NCI-H2107 treated with DMSO at 0.1 percent for 48 hours (cell line): ENCODE data around the gene SLC4A1AP.

Experiments used
- DNase-seq: peaks from one replicate; lab custom pipeline; 2025; ENCODE audit not compliant: unreplicated experiment; lab: John Stamatoyannopoulos, UW

SLC4A1AP gene

DNA sequence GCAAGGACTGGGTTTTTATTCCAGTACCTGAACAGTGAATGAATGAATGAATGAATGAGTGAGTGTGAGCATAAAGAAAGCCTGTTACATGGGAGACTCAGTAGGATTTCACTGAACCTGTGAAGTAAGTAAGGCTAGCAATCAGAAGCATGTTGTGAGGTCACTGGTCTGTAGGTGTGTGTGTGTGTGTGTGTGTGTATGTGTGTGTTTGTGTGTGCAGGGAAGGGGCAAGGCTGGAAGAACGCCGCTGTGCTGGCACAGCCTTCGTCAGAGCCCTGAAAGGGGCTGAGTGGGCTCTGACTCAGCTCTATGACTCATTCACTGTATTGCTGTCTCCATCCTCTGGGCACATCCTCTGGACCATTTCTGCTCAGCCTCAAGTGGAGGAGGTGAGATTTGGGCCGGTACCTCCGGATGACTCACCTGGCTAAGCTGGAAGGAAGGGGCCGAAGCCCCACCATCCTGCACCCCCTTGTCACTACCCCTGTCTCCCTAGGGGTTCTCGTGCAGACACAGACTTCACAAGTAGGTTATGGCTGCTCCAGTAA lies 56.4 kb downstream of the SLC4A1AP start:
- no peak for DNase-seq

DNA sequence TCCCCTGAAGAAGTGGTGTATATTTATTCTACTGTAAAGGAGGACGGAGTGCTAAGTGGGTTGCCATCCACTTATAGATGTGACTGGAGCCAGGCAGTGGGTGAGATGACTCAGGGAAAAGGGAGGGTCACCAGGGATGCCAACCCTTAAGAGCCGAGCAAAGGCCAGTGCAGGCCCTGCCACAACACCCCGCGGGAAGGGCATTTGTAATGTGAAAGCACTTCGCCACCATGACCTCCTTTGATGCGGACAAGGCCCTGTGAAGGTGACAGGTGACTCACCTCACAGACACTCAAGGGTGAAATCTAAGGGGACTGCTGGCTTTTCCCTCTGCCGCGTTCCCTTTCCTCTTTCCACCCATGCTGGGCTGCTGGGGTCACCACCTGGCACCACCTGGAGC lies 57.6 kb downstream of the SLC4A1AP start:
- DNase-seq = no peak

DNA sequence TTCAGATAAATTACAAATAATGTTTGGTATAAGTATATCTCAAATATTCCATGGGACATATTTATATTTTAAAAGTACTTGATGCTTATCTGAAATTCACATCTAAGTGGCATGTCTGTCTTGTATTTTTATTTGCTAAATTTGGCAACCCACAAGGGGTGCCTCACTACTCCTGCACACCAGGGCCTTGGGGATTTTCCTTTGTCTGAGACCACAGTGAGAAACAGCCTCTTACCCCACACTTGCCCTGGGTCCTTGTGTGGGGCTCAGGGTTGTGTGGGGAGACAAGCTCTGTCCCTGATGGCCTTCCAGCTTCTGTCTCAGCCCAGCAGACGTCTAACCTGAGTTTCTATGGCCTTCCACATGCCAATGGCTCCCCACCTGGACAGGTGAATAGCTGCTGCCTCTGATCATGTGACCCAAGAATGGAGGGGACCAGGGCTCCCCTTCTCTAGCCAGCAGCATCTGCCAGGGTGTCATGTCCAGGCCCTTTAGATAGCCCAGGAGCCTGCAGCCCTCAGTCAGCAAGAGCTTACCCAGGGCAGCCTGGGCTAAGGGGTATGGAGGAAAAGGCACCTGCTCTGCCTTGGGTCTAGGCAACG lies 58.3 kb downstream of the SLC4A1AP start:
- no peak for DNase-seq

DNA sequence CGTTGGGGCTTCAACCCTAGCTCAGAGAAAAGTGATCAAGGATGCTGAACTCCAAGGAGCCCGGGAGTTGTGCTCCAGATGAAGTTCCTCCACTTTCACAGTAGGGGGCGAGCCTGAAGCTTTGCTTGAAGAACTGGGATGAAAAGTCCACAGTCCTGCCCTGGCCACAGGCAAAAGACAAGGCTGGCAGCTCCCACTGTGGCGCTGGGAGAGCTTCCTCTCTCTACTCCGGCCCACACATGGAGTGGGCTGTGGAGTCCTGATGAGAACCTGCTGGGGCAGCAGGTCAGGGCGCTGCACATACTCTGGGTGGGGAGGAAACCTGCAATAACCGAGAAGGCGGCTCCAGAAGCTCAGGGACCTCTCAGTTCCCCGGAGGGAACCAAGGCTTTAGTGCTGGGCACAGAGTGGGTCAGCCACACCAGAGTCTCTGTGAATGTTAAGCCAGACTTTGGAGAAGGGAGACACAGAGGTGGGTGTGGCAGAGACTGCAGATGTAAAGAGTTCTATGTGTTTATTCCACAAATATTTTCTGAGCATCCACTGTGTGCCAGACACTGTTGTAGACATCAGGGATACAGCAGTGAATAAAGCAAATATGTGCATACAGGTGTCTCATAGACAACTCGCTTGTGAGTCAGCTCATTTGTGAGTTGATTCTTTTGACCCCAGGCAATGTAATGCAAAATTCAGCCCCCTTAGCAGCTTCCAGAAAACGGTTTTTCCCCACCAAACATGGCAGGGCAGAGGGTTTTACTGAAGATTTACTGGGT lies 59.9 kb downstream of the SLC4A1AP start:
- peak; percentile 31 for DNase-seq

DNA sequence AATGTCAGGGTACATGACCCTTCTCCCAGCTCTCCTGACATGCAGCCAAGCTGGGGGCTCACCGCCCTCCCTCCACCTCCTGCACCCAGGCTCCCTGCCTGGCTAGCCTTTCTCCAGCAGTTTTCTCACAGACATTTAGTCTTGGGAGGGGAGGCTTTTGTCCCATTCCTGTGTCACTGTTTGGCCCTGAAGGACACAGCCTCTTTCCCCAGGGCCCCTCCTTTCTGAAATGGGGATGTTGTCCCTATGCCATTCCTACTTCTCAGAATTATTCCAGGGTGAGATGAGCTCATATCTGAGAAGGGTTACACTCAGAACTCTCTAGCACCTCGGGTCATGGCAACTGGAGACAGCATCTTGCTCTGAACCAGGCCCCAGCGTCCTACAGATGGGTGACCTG lies 60.5 kb downstream of the SLC4A1AP start:
- DNase-seq = no peak

DNA sequence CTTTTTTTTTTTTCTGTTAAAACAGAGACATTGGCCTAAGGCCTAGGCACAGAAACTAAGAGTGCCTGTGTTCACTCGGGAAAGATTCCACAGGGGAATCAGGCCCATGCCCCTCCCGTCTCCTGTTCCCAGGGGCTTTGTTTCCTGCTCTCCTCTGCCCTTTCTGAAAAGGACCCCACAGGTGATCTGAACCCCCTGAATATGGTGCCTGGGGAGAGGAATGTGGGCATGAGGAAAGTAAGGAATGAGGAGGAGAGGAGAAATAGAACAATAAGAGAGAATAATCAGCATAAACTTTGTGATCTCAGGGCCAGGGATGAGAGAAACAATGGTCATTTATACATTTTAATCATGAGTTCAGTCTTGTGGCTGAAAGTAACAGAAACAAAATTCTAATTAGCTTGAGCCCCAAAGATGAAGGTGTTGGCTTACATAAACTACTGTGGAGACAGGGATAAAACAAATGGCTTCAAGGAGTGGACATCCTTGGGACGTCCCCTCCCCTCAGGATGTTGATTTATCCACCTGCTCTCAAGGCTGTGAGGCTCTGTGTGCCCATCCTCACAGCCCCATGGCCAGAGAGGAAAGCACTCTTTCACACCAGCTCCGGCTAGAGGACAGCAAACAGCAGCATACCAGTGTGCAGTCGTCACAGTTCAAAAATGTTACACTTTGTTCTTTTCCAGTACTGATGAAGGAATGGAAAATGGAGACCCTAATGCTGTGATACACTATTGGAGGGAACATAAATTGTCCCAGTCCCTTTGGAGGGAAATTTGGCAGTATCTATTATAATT lies 61.4 kb downstream of the SLC4A1AP start:
- no peak for DNase-seq

DNA sequence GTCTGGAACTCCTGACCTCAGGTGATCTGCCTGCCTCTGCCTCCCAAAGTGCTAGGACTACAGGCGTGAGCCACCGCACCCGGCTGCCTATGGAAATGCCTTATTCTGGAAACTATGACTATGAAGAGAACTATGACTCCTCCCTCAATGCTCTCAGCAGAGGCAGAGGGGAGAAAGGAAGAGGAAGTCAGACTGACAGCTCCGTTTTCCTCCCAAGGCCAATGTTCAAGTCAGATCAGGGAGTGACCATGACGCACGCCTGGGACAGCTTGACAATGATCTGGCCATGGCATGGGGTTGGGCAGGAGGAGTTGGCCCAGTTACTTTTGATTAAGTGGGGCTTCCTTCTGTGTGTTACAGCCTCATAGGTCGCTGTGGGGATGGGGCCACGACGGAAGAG lies 63.6 kb downstream of the SLC4A1AP start:
- no peak for DNase-seq

DNA sequence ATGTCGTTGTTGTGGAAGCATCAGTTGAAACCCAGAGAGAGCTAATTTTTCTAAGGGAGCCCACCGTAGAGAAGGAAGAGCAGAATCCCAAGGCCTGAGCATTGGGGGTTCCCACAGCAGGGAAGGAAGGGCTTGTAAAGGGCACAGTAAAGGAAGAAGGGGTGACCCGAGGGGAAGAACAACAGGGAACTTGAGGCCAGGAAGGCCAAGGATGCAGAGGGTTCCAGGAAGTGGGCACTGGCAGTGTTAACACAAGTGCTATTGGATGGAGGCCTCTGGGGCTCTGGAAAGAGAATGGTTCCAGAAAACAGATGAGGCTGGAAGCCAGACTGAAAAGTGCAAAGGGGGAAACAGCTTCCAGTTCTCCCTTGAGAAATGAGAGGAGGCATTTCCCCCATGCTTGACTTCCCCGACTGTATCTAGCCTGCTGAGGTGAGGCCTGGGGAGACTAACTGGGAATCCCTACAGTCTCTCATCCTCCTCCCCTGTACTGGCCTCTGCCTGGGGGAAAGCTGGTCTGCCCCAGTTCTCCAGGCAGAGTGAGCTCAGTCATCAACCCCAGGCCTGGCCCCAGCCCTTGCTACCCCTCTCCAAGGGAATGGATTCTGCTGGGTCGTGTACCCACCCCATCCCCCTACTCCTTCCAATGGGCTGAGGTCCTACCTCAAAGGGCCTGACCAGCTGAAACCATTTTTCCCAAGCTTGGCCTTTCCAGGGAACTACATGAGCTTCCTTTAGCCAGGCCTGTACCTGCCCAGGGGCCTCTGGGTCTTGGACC lies 64.6 kb downstream of the SLC4A1AP start:
- no peak for DNase-seq

DNA sequence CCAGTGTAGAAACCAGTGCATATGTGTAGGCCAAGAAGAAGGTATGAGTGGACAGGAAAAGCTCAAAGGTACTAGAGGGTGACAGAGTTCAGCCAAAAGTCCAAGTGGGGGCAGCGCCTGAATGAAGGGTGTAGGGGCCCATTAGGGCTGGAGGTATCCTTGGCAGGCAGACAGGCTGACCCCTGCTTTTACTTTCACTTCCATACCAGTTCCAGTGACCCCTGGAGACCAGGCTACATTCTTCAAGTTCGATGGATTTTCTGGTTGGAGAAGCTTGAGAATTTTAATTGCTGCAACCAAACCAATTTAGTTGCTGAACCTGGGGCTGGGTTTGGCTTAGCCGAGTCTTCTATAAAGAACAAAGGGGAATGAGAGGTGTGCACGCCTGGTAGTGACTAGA lies 65.5 kb downstream of the SLC4A1AP start:
- no peak for DNase-seq

DNA sequence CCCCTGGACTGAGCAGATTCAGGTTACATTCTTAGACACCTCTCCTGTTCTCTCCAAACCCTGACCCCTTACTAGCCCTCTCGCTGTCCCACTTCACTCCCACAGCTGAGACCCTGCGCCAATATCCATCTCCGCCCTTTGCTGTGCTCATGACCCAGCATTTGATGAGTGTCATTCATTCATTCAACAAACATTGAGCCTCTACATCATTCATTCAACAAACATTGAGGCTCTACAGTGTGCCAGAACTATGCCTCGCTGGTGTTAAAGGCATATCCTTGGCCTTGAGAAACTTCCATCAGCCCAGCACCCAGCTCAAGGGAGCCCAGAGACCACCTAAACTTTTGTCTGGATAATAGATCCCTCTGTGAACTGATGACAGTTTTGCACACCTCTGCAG lies 65.9 kb downstream of the SLC4A1AP start:
- no peak for DNase-seq

DNA sequence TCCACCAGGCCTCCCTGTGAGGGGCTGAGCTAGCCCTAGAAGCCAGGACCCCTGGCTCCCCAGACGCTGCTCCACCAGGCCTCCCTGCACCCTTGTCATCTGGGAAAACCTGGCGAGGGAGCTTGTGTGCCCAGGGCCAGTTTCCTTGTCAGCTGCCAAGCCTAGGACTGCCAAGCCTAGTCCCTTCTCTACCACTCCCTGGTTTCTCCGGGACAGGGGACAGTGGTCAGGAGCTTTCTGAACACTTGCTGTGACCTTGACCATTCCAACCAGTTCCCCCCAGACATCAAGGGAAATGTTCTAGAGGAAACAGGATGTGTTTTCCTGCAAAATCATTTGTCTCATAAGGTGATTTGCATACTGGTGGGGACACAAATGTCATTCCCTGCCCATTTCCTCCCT lies 66.6 kb downstream of the SLC4A1AP start:
- no peak for DNase-seq

DNA sequence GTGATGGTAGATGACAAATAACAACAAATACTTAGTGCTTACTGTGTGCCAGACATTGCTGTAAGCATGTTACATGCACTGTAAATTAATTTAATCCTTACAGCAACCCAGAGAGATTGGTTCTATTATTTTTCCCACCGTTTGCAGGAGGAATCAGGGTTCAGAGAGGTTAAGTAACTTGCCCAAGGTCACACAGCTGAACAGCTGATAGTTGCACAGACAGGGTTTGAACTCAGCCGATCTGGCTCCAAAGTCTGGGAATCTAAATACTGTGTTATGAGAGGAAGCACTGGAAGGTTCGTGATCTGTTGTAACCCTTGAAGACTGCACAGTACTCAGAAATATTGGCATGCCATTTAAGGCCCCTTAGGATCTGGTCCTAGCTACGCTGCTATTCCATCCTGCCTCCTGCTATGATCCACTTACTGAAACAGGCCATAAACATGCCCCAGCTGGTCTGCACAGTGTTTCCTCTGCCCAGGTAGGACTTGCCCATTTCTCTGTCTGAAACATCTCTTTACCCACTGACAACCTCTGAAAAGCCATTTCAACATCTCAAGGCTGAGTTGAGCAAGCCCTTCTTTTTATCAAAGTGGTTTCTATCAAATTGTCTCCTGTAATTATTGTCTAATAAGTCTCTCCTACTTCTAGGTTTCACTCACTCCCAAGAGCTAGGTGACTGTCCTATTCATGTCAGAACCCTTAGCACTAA lies 67.4 kb downstream of the SLC4A1AP start:
- DNase-seq = no peak

DNA sequence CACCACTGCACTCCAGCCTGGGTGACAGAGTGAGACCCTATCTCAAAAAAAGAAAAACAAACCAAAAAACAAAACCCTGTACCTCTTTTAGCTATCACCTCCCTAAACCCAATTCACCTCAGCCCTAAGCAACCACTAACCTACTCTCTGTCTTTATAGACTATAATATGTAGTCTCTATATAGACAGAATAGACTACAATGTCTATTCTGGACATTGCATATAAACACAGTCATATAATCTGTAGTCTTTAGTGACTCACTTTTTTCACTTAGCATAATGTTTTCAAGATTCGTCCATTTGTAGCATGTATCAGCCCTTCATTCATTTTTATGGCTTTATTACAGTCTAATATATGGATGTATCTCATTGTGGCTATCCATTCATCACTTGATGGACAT lies 70.6 kb downstream of the SLC4A1AP start:
- DNase-seq = no peak

DNA sequence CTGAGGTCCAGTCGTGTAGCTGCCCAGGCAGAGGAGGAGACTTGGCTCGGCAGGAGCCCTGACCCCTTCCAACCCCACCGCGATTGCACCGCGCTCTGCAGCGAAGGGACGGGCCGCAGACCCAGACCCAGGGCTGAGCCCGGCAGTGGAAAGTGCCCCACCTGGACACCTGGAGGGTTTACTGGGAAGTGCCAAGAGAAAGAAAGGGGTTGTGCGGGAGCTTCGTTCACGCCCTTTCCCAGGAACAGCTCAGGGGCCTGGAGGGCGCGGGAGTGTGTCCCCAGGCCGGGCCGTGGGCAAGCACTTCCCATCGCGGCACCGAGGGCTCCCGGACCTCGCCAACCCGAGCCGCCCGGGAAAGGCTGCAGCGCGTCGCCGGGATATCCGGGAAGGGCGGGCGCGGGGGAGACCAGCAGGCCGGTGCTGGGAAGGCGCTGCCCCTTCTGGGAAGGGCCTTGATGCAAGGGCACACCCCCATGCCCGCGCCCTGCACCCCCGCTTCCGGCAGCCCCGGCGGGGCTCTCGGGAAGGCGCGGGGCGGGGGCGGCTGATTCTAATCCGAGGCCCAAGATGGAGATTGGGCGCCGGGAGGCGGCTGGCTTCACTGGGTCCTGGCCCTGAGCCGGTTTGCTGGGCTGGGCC lies 71.7 kb downstream of the SLC4A1AP start:
- DNase-seq = no peak

DNA sequence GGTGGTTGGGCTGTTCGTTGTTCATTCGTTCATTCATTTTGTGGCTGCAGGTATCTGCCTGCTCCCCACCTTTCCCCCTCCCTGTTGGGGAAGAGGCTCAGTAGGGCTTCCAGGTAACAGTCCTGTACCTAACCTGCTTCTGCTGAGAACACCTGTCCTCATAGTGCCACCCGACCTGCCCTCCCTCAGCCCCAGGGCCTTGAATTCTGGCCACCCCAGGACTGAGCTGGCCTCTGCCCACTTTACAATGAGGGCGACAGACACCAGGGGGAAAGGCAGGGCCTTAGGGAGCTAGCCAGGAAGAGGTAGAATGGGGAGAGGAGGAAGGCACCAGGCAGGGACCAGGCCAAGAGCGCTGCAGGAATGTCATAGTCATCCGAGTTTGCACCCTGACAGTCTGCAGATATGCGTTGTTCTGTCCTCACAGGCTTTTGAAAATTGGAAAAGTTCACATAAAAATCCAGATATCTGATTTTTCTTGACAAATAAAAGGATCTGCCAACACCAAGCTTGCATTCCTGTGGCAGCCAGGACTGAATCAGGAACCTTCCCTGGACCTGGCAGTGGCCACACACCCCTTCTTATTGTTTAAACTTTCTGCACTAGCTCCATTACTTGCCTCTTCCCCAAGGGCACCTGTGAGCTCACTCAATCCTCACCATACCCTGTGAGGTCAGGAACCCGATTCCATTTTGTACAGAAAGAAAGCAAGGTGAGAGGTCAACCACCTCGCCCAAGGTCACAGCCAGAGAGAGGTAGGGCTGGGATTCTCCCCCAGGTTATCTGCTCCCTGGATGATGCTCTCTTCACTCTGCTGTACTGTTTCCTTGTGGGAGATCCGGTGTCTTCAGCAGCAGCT lies 72.6 kb downstream of the SLC4A1AP start:
- no peak for DNase-seq

DNA sequence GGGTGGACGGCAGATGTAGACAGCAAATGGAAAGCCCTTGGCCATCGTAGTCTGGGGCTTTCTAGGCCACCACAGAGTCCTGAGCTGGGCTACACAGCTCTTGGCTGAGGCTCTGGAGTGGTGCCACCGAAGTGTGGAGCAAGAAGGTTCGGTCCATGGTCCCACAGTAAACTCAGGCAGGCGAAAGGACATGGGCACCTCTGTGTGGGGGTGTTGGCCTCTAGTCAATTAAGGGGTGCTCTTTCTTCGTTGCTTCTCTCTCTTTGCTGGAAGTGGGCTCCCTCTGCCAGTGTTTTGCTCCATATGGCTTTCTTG lies 73.2 kb downstream of the SLC4A1AP start:
- DNase-seq = no peak

DNA sequence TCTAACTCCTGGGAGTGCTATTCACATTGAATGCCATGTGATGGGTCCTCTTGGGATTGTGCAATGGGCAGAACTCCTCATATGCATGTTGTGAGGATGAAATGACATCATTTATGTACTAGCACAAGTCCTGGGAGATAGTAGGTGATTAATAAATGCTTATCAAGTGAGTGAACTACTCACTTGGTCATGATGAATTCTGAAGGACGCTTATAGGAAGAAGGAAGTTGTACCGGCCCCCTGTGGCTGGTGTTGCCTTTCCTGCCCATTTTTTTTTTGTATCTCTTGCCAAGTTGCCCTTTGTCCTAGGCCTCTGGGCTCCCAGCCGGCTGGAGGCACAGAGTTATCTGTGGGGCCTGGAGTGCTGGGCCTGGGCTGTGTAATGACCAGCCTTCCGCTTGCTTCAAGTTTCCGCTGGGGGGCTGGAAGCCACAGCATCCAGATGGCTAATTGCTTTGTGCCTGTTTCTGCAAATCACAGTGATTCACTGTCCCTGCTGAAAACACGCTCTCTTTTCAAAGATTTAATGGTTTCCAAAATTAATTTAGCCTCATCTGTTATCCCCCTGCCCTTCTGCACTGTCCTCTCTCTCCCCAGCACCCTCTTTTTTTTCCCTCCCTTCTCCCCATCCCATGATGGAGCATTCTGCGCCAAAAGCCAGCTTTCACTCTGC lies 74.1 kb downstream of the SLC4A1AP start:
- no peak for DNase-seq

DNA sequence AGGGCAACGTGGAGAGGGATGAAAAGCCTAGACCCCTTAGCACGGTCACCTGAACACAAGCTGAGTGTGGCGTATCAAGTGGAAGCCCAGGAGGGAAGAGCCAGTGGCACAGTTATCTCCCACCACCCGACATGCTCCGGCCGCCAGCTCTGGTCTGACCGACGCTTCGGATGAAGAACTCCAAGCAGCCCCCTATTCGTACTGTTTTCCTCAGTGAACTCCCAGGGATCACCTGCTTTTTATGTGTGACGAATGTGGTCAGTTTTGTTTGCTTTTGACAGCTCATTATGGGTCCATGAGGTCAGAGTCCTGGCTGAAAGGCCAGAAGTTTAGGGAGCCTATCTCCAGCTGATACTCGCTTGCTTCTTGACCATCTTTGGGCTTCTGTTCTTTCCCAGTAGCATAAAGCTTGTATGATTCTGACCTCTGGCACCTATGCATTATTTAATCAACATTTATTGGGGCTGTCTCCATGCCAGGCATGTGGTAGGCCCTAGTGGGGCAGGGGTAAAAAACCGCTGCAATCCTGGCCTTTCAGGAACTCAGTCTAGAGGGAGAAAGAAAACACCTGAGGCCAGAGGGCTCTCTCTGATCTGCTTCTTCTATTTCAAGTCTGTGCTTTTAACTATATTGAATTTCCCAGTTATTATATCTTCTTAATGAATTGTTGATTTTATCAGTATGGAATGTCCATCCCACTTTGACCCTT lies 74.8 kb downstream of the SLC4A1AP start:
- DNase-seq = no peak
